Measurements from ENCODE around the gene ELK3. TPM values are rescaled to one million over a fixed set of nuclear protein-coding genes. Genes with fewer than 3 reads are reported as not detected.

Gene ELK3
- polyA plus RNA-seq, 1 of the 3 experiments (the other 2 are of a cell fraction), result 33.8 TPM

GRCh38 chr12:96233168-96233567, 39.0 kb downstream of the ELK3 start:
- H3K9ac ChIP-seq, result no peak overlapping the region
- H3K9me3 ChIP-seq, result no peaks in the 10 kb centered on the region
- no peak overlapping the region for H2AFZ ChIP-seq (ENCODE audit: low read depth)
- no peaks in the 10 kb centered on the region for H3K9me2 ChIP-seq
- H3K4me1 ChIP-seq (ENCODE audit: control insufficient read depth in 1 of 2, insufficient read depth in 2 of 2, low read depth in 1 of 2, low read length in 1 of 2), result peaks cover 10 to 22% of the 10 kb centered on the region in 2 experiments; a peak in 2 of 4 replicates
- TF ChIP-seq USF2 (IDR thresholded peaks at IDR 0.05; ENCODE audit: borderline replicate concordance, low read depth, low read length) (no peak), FOSL2 (IDR thresholded peaks at IDR 0.05; ENCODE audit: borderline replicate concordance, low read depth) (no peak), TAF1 (IDR thresholded peaks at IDR 0.05; ENCODE audit: borderline replicate concordance, low read depth, low read length) (no peak), SIN3A (IDR thresholded peaks at IDR 0.05; ENCODE audit: borderline replicate concordance, low read depth, low read length) (no peak), CTCF (IDR thresholded peaks at IDR 0.05) (no peak), CHD2 (IDR thresholded peaks at IDR 0.05; ENCODE audit: low read length, partially characterized antibody) (no peak), MEF2A (IDR thresholded peaks at IDR 0.05; ENCODE audit: borderline replicate concordance, low read depth) (no peak), ELF1 (IDR thresholded peaks at IDR 0.05) (no peak)
- TF ChIP-seq, protein P1, sequence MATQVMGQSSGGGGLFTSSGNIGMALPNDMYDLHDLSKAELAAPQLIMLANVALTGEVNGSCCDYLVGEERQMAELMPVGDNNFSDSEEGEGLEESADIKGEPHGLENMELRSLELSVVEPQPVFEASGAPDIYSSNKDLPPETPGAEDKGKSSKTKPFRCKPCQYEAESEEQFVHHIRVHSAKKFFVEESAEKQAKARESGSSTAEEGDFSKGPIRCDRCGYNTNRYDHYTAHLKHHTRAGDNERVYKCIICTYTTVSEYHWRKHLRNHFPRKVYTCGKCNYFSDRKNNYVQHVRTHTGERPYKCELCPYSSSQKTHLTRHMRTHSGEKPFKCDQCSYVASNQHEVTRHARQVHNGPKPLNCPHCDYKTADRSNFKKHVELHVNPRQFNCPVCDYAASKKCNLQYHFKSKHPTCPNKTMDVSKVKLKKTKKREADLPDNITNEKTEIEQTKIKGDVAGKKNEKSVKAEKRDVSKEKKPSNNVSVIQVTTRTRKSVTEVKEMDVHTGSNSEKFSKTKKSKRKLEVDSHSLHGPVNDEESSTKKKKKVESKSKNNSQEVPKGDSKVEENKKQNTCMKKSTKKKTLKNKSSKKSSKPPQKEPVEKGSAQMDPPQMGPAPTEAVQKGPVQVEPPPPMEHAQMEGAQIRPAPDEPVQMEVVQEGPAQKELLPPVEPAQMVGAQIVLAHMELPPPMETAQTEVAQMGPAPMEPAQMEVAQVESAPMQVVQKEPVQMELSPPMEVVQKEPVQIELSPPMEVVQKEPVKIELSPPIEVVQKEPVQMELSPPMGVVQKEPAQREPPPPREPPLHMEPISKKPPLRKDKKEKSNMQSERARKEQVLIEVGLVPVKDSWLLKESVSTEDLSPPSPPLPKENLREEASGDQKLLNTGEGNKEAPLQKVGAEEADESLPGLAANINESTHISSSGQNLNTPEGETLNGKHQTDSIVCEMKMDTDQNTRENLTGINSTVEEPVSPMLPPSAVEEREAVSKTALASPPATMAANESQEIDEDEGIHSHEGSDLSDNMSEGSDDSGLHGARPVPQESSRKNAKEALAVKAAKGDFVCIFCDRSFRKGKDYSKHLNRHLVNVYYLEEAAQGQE (IDR thresholded peaks at IDR 0.05; ENCODE audit: low read depth, low read length), result no peak
- H4K20me1 ChIP-seq (ENCODE audit: insufficient read depth), result peaks cover 95% of the 10 kb centered on the region
- H3F3A ChIP-seq (replicated peaks; ENCODE audit: insufficient read depth), result peaks cover 18% of the 10 kb centered on the region
- no peak for DNase-seq
- no peaks in the 10 kb centered on the region for H3K27me3 ChIP-seq (ENCODE audit: insufficient read depth)
- no peak overlapping the region for H3K27ac ChIP-seq (ENCODE audit: low read depth in 2 of 2, low read length in 1 of 2)
- WGBS (ENCODE audit: low lambda C conversion rate), result 90% methylated on average over 7 of the region's 7 CpGs
- POLR2A ChIA-PET, result interaction anchor here (0.5 kb wide), 1 partner anchor 118 kb away, joined by 4 read pairs; no protein-coding TSS in a partner anchor
- H3K4me3 ChIP-seq (ENCODE audit: low read depth in 2 of 2, low read length in 1 of 2), result no peak overlapping the region
- peaks cover 3 to 16% of the 10 kb centered on the region in 2 experiments for H3K36me3 ChIP-seq (replicated peaks in 1 of 2; ENCODE audit: control insufficient read depth in 1 of 2, insufficient read depth in 2 of 2, low read length in 1 of 2)
- peaks cover 90% of the 10 kb centered on the region for H3K79me2 ChIP-seq (ENCODE audit: insufficient read depth)
- H3K4me2 ChIP-seq, result no peak overlapping the region
- CTCF ChIA-PET, result interaction anchor here (1.0 to 1.9 kb wide), 3 partner anchors 10 to 167 kb away, joined by 3 to 6 read pairs (median 4); partner anchors contain the start of gene CDK17

All from SK-N-SH (cell line).